ENCODE results near the gene TTYH2.

GRCh38 chr17:74289688-74290087, 76.3 kb downstream of the TTYH2 start:
- TF ChIP-seq CTCF (conservative IDR thresholded peaks at IDR 0.05) (no peak), ZFX (IDR thresholded peaks at IDR 0.05) (no peak)

Measured in C4-2B (cell line).